Right ventricle myocardium superior (tissue), 1 donor: ENCODE measurements around the gene VAV1. TPM values are rescaled to one million over a fixed set of nuclear protein-coding genes. Genes with fewer than 3 reads are reported as not detected.
"Not testable (repeated sequence)": the region's sequence is repeated elsewhere in the genome, so short reads cannot be mapped to it uniquely, and the experiment has no call there.

Source experiments
- ATAC-seq: fragments of 200-7000 bp; cut with Tn5 transposase; one replicate; pipeline ENCODE4 v1.9.1; 2020; ENCODE audit warnings: mild to moderate bottlenecking; ENCODE audit not compliant: poor library complexity
- DNase-seq: peaks from one replicate; pipeline ENCODE4 v3.0.0-alpha.2; 2020
- intact Hi-C: fragments of 100-400 bp; cut with DNase I; formaldehyde crosslinking; loops from one replicate; pipeline ENCODE4 v1.11.2; 2022
- total RNA-seq: library from RNA; stranded (reverse); fragmentation: NEBNext Ultra II Directional; extraction: Animal tissue kit (Norgen Biotek cat#: 25700); gene quantifications from one replicate; pipeline ENCODE4 v1.2.1, GENCODE V29; 2021
- donor health status: DM: no; HTN: yes; CAD: no; lungs with severe emphysema.

Gene VAV1
- total RNA-seq, 1 donor from 2014 or later, result 2.8 TPM

DNA sequence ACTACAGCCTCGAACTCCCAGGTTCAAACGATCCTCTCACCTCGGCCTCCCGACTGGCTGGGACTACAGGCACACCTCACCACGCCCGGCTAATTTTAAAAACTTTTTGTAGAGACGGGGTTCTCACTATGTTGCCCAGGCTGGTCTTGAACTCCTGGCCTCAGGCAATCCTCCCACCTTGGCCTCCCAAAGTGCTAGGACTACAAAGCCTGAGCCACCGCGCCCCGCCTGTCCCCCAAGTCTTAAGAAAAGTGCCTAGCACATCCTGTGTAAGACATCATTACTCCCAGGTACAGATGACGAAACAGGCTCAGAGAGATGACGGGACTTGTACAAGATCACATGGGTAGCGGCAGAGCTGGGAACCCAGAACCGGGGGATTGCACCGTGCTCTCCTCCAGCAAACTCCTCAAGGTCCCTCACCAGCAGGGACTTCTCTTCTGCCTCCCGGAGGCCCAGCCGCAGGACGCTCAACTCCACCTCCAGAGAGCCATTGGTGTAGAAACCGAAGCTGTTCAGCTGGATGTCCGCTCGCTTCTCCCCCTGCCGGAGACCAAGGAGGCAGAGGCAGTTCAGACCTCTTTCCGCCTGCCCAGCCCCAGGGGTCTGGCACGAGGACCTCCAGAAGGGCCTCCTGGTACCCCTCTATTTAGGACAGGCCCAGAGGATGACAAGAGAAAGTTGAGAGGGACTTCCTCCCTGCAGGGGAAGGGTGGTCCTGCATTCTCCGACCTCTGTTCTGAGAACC, 36.2 kb upstream of the VAV1 start:
- DNase-seq, result peak; percentile 85
- intact Hi-C loops, result loop anchor here (5.0 kb wide), 1 partner anchor 126 kb away; no protein-coding TSS in a partner anchor
- peak; percentile 25 for ATAC-seq

DNA sequence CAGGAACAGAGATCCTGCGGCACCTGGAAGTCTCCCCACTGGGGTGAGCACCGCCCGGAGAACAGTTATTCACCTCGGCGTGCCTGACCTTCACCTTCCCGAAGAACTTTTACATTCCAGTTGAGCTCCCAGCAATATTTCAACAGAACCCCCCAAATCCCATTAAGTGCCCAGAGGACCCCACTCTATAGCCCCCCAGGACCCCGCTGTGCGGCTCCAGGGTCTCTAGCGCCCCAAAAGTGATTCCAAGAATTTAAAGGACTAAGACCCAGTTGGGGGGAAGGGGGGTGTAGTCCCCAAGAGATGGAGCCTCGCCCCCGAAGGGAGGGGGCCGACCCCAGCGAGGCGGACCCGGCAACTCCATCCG, 35.6 kb upstream of the VAV1 start:
- DNase-seq (peak; percentile 88), ATAC-seq (no peak)
- intact Hi-C loops, result loop anchor here (5.0 kb wide), 1 partner anchor 125 kb away; no protein-coding TSS in a partner anchor

DNA sequence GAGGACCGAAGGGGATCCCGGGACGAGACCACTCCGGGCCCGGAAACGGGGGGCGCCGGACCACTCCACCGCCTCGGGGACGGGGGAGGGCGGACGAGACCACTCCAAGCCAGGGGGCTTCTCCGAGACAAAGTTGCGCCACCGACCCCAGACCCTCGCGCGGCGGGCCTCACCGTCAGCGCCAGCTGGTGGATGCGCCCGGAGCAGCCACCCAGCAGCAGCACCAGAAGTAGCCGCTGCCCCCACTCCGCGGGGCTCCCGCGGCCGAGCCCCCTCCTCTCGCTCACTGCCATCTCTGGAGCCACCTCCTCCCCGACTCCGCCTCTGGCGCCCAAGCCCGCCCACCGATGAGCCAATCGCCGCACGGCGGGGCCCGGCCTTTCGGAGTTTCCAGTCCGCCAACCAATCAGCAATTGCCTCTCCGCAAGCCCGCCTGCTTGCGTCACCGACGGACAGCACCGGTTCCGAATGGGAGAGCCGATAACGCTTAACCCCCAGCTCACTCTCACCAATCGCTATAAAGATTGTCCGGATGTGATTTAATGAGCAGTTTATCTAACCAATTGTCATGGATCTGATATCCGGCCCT, 35.1 kb upstream of the VAV1 start, which contains the start of gene GPR108:
Gene GPR108, minus strand, starts transcription at position 297 of the 589 bp plus-strand sequence. Its CDS starts 4 bp downstream, at position 293.
- ATAC-seq, result peak; percentile 84
- DNase-seq, result peak; percentile 100
- intact Hi-C loops, result loop anchor here (5.0 kb wide), 1 partner anchor 125 kb away; no protein-coding TSS in a partner anchor

DNA sequence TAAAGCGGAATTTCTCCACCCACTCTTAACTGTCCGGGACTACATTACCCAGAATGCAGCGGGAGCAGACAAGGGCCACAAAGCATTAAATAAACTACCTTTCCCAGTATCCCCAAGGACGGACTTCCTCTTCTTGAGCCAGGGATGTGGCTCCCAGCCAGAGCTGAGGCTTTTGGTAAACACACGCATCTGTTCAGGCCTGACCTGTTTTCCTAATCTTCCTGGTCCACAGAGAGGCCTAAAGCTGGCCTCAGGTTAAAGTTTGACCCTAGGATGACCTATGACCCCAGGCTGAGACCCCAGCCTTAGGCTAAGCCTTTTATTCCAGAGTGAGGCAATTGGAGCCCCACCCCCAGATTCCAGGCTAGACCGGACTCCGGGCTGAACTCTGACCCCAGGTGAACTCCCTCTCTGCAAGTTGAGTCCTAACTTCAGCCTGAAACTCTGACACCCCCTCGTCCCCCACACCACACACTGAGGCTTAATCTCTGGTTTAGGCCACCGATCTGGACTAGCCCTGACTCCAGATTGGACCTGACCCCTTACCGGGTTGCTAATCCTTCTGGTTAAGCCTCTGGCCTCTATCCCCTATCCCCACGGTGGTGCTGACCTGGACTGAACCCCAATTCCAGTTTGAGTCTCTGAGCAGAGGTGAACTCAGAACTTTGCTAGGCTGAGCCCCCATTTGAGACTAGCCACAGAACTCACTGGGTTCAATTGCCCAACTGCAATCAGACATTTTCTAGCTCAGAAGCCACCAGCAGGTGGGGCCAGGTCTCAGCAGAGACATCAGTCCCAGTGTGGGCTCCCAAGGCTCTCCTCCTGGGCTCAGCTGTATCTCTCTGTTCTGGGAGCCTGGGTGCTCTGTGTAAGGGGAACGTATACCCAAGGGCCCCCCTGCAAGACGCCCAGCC, 34.4 kb upstream of the VAV1 start:
- peak; percentile 48 for ATAC-seq
- peak; percentile 95 for DNase-seq
- intact Hi-C loops, result loop anchor here (5.0 kb wide), 1 partner anchor 124 kb away; no protein-coding TSS in a partner anchor

DNA sequence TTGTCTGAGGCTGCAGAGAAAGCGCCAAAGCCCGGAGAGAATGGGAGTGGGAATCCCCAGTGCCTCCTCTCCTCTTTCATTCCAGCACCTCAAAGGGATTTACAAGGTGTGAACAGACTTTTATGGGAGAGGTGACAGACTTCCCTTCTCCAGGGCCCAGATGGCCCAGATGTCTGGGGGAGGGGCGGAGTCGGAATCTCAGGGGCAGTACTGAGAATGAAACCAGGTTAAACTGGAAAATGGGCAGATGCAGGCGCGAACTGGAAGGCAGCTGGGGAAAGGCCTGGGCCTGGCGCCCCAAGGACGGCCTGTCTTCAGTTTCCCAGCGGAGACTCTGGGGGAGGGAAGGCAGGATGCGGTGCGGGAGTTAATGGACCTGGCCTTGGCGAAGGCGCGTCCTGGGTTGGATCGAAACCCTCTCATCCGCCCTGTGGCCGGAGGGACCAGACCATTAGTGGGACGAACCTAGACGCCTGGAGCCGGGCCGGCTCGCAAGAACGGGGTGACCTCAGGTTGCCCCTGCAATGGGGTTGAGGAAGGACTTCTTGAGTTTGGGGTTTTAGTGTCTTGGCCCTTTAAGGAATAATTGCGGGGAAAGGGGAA, 33.6 kb upstream of the VAV1 start:
- peak; percentile 73 for DNase-seq
- ATAC-seq, result no peak
- intact Hi-C loops, result loop anchor here (5.0 kb wide), 1 partner anchor 123 kb away; no protein-coding TSS in a partner anchor

DNA sequence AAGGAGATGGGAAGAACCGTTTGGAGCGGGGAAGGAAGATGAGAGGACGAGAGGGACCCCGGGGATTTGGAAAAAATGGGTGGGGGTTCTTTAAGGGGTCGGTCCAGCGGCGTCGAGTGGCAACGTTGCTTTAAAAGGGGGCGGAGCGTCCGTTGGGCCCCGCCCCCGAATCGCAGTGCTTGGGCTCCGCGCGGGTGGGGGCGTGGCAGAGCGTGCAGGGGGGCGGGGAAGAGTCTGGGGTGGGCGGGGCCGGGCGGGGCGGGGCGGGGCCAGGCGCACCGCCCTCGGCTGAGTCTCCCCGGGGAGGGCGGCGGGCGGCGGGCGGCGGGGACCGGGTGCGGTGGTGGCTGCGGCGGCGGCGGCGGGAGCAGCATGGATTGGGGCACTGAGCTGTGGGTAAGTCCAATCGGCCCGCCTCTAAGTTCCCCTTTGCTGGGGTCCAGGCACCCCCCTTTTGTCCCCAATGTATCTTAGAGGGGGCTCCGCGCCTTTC, 33.1 kb upstream of the VAV1 start, which contains the start of gene TRIP10:
Gene TRIP10, plus strand, starts transcription at position 291 of the 493 bp plus-strand sequence. Its CDS starts 82 bp downstream, at position 373.
- ATAC-seq (peak; percentile 40), DNase-seq (peak; percentile 94)
- intact Hi-C loops, result loop anchor here (5.0 kb wide), 1 partner anchor 123 kb away; no protein-coding TSS in a partner anchor

DNA sequence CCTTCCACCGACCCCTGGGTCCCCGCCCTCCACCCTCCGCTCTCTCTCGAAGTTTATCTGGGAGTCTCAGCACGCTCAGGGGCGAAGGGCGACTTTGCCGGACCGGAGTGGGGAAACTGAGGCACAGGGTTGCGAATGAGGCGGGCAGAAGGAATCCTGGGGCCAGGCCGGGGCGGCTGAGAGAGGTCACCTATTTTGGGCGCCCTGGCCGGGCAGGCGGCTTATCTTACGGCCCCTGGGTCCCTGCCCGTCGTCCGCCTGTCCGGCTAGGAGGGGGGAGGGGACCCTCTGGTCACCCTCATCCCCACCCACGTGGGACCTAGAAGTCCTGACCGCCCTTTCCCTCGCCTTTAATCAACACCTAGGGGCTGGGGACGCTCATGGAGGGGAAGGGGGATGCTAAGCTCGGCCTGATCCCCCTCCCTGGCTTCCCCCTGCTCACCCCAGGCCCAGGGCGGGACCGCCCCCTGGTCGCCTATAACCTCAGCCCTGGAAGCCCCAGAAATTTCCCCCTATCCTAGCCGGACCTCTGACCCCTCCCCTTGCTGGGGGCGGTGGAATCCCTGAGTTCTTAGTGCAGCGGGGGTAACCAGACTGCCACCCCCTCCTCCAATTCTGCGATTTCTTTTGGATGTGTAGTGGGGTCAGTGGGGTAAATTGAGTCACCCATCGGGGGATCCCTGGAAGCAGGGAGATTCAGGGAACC, 32.5 kb upstream of the VAV1 start:
- DNase-seq, result no peak
- ATAC-seq, result no peak
- intact Hi-C loops, result loop anchor here (5.0 kb wide), 1 partner anchor 122 kb away; no protein-coding TSS in a partner anchor

DNA sequence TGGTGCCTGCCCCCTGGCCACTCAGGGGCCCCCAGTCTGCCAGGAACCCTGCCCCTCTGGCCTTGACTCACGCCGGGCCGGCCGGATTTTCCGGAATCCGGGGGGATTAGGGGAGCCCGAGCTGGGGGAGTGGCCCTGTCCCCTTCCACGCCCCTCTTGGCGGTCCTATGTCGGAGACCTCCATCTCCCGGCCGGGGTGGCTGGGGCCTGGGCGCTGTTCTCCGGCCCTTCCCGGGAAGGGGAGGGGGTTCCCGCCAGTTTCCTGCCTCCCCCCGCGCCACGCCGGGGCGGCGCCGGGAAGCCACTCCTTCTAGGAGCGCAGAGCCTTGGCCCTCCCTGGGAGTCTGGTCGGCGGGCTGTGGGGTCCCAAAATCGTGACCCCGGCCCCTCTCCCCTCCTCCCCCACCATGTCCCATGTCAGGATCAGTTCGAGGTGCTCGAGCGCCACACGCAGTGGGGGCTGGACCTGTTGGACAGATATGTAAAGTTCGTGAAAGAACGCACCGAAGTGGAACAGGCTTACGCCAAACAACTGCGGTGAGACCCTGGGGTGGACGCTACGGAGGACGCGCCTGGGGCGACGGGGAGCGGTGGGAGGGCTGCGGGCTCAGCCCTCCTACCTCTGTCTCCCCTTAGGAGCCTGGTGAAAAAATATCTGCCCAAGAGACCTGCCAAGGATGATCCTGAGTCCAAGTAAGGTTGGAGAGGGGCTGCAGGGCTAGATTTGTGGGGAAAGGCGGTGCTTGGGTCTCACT, 31.7 kb upstream of the VAV1 start:
- intact Hi-C loops, result no loop called here
- peak; percentile 82 for DNase-seq
- no peak for ATAC-seq

DNA sequence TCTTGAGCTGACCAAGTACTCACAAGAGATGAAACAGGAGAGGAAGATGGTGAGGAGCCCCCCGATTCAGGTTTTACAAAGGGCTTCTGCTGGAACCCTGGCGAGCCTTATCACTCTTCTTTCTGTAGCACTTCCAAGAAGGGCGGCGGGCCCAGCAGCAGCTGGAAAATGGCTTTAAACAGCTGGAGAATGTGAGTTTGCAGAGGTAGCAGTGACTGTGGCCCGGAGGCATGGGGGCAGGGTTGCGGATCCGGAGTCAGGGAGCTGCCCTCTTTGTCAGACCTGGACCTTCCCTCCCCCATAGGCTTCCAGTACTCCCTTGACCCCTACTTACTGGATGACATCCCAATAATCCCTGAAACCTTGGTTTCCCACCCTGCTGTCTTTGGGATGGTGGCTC, 29.4 kb upstream of the VAV1 start:
- ATAC-seq (no peak), DNase-seq (no peak)
- intact Hi-C loops, result no loop called here

DNA sequence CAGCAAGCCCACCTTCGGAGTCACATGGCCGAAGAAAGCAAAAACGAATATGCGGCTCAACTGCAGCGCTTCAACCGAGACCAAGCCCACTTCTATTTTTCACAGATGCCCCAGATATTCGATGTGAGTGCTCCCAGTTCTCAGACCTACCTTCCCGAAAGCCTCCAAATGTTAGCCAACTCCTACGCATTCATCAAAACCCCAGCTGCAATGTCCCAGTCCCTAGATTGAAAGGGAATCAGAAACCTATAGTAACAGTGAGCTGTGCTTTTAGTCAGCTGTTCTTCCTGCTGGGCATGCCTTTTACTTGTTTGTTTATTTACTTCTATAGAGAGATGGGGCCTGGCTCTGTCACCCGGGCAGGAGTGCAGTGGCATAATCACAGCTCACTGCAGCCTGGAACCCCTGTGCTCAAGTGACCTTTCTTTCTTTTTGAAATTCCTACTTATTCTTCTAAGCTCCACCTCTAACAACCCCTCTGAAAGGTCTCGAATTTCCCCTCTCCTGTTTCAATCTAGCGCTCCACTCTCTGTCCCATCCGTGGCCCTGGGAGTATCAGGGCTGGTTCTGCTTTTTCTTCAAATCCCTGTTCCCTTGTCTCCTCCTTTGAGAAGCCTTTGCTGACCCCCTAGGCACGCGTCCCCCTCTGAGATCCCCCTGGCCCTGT, 28.7 kb upstream of the VAV1 start:
- ATAC-seq (no peak), DNase-seq (no peak)
- intact Hi-C loops, result no loop called here

DNA sequence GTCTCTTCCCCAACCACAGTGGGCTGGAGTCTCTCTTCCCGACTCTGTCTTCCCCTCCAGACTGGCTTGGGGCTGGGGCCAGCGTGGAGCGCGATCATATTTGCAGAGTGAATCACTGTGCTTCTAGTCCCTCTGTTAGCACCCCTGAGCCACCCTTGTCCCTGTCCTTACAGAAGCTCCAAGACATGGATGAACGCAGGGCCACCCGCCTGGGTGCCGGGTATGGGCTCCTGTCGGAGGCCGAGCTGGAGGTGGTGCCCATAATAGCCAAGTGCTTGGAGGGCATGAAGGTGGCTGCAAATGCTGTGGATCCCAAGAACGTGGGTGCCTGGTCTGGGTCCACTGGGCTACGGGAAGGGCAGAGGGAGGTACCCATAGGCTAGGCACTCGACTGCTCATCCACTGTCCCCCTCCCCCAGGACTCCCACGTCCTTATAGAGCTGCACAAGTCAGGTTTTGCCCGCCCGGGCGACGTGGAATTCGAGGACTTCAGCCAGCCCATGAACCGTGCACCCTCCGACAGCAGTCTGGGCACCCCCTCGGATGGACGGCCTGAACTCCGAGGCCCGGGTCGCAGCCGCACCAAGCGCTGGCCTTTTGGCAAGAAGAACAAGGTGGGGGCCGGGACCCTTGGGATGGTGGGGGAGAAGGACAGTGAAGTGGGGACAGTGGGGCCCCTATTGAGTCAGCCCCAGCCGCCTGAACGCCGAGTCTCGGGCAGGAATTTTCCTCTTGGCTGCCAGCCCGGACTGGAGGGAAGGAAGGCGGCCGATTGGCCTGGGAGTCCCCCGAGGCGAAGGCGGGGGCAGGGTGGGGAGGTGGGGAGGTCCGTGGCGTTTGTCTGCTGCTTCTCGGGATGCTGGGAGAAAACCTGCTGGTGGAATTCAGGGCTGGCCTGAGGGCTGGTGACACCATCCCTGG, 27.9 kb upstream of the VAV1 start:
- intact Hi-C loops, result no loop called here
- DNase-seq (peak; percentile 90), ATAC-seq (peak; percentile 87)

DNA sequence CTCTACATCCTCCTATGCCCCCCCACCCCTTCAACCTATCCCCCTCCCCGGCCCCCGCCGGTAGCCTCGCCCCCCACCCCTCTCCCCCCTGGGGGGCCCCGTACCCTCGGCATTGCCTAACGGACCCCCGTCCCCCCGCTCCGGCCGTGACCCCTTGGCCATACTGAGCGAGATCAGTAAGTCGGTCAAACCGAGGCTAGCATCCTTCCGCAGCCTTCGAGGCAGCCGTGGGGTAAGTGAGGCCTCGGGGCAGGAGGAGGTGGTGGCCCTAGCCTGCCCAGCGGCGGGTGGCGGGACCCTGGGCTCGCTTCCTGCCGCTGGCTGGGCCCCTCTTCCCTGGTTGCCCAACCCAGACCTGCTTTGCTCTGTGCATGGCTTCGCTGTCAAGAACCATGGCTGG, 26.5 kb upstream of the VAV1 start:
- ATAC-seq (no peak), DNase-seq (peak; percentile 37)
- intact Hi-C loops, result no loop called here

DNA sequence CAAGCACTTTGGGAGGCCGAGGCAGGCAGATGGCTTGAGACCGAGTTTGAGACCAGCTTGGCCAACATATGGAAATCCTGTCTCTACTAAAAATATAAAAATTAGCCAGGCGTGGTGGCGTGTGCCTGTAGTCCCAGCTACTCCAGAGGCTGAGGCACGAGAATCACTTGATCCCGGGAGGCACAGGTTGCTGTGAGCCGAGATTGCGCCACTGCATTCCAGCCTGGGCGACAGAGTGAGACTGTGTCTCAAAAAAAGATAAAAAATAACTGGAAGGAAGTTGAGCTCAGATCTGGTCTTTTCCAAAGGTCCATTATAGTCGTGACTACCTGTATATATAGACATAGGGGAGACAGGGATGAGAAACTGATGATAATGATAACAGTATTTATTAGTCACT, 24.0 kb upstream of the VAV1 start:
- peak; percentile 53 for DNase-seq
- intact Hi-C loops, ATAC-seq: not testable (repeated sequence)

DNA sequence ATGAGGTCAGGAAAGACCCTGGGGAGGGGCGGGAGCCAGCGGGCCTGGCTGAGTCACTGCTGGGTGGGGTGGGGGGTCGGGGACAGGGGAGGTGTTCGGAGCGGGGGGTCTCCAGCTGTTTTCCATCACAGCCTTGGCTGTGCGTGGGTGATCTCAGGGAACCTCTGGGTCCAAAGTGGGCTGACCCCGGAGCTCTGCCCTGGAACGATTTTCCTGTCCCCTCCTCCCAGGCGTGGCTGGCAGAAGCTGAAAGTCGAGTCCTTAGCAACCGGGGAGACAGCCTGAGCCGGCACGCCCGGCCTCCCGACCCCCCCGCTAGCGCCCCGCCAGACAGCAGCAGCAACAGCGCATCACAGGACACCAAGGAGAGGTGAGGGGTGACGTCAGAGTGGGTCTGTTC, 22.4 kb upstream of the VAV1 start:
- ATAC-seq (peak; percentile 38), DNase-seq (peak; percentile 83)
- intact Hi-C loops, result no loop called here

DNA sequence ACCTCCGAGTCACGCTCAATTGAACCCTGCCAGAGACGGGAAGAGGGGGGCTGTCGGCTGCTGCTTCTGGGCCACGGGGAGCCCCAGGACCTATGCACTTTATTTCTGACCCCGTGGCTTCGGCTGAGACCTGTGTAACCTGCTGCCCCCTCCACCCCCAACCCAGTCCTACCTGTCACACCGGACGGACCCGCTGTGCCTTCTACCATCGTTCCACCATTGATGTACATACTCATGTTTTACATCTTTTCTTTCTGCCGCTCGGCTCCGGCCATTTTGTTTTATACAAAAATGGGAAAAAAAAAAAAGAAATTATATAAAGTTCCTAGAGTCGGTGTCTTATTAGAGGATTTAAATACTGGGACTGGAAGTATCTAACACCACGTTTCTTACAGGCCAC, 21.3 kb upstream of the VAV1 start:
- no peak for DNase-seq
- ATAC-seq, result no peak
- intact Hi-C loops, result no loop called here
